ENCODE results near the gene ARHGAP19.

- TF ChIP-seq CTCF (IDR thresholded peaks at IDR 0.05), result no peak
- no peak for TF ChIP-seq EP300 (IDR thresholded peaks at IDR 0.05)
Measured at GRCh38 chr10:97207756-97208346, 84.6 kb downstream of the ARHGAP19 start.

All from esophagus muscularis mucosa (tissue), 3 donors.